ENCODE measurements around the gene RICTOR.

GRCh38 chr5:39107350-39107749 lies 33.2 kb upstream of the RICTOR start:
- TF ChIP-seq, protein P1, sequence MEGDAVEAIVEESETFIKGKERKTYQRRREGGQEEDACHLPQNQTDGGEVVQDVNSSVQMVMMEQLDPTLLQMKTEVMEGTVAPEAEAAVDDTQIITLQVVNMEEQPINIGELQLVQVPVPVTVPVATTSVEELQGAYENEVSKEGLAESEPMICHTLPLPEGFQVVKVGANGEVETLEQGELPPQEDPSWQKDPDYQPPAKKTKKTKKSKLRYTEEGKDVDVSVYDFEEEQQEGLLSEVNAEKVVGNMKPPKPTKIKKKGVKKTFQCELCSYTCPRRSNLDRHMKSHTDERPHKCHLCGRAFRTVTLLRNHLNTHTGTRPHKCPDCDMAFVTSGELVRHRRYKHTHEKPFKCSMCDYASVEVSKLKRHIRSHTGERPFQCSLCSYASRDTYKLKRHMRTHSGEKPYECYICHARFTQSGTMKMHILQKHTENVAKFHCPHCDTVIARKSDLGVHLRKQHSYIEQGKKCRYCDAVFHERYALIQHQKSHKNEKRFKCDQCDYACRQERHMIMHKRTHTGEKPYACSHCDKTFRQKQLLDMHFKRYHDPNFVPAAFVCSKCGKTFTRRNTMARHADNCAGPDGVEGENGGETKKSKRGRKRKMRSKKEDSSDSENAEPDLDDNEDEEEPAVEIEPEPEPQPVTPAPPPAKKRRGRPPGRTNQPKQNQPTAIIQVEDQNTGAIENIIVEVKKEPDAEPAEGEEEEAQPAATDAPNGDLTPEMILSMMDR (conservative IDR thresholded peaks at IDR 0.05 in 1 of 2, IDR thresholded peaks at IDR 0.05 in 1 of 2; ENCODE audit: low read depth in 1 of 2, low read length in 2 of 2), result no peak
- no peak for TF ChIP-seq EZH2 (IDR thresholded peaks at IDR 0.05; ENCODE audit: low read length, missing control alignments)
